HG03159 (cell line): ENCODE data around the gene SLC18A3.

ENCODE experiments used
- ATAC-seq: cut with Tn5 transposase; IDR thresholded peaks from one replicate; pipeline ENCODE4 v1.9.1; 2021; ENCODE audit warnings: mild to moderate bottlenecking, moderate library complexity; ENCODE audit not compliant: unreplicated experiment

SLC18A3 gene

GRCh38 chr10:49611166-49611815, 1.2 kb downstream of the SLC18A3 start:
- no peak for ATAC-seq

- ATAC-seq: no peak
These were observed 1.9 kb downstream of the SLC18A3 start for GRCh38 chr10:49611816-49612512.

GRCh38 chr10:49612513-49613164, 2.5 kb downstream of the SLC18A3 start:
- ATAC-seq: no peak

GRCh38 chr10:49613165-49613881, 3.2 kb downstream of the SLC18A3 start:
- no peak for ATAC-seq

GRCh38 chr10:49613882-49614241, 3.8 kb downstream of the SLC18A3 start, which contains the start of gene CHAT:
Gene CHAT, plus strand, starts transcription at chr10:49614037. Its CDS starts 153 bp downstream, at chr10:49614190.
- ATAC-seq: no peak

- no peak for ATAC-seq
These were observed 4.4 kb downstream of the SLC18A3 start for GRCh38 chr10:49614242-49615198.

GRCh38 chr10:49615213-49615612, 5.1 kb downstream of the SLC18A3 start:
- no peak for ATAC-seq

- ATAC-seq: no peak
These were observed 5.6 kb downstream of the SLC18A3 start for GRCh38 chr10:49615721-49616120.

GRCh38 chr10:49616421-49617101, 6.5 kb downstream of the SLC18A3 start:
- no peak for ATAC-seq

GRCh38 chr10:49617121-49618020, 7.3 kb downstream of the SLC18A3 start:
- no peak for ATAC-seq

GRCh38 chr10:49618821-49619220, 8.7 kb downstream of the SLC18A3 start:
- no peak for ATAC-seq

GRCh38 chr10:49619613-49620012, 9.5 kb downstream of the SLC18A3 start:
- ATAC-seq: no peak

GRCh38 chr10:49620286-49620810, 10.2 kb downstream of the SLC18A3 start:
- ATAC-seq: no peak

- ATAC-seq: no peak
These were observed 10.8 kb downstream of the SLC18A3 start for GRCh38 chr10:49620841-49621378.

- no peak for ATAC-seq
These were observed 11.5 kb downstream of the SLC18A3 start for GRCh38 chr10:49621561-49621960.

- ATAC-seq: no peak
These were observed 12.6 kb downstream of the SLC18A3 start for GRCh38 chr10:49622426-49623425.

GRCh38 chr10:49624629-49625028, 14.5 kb downstream of the SLC18A3 start:
- ATAC-seq: no peak
